ENCODE data around the gene MBTD1. TPM values are rescaled to one million over a fixed set of nuclear protein-coding genes. Genes with fewer than 3 reads are reported as not detected.

MBTD1 gene
- total RNA-seq, 1 experiment from 2014 or later, result 18.7 TPM

GRCh38 chr17:51161541-51161940 lies 98.3 kb downstream of the MBTD1 start:
- TF ChIP-seq EZH2 (IDR thresholded peaks at IDR 0.05; ENCODE audit: borderline replicate concordance, low read depth, low read length, poor library complexity, severe bottlenecking) (no peak), CTCF (conservative IDR thresholded peaks at IDR 0.05; ENCODE audit: low read depth, low read length) (no peak)
- BruUV-seq (replicated peaks), result no TSS peak
- ChIA-PET POLR2A (ENCODE audit: low non-redundant PET) (no interaction called here), CTCF (no interaction called here)
- no peak overlapping the region for H3K4me3 ChIP-seq (ENCODE audit: low read depth, low read length, poor library complexity, severe bottlenecking)
- DNase-seq (ENCODE audit: low spot score), result no peak
- H3K4me1 ChIP-seq (ENCODE audit: insufficient read depth, low read length, poor library complexity, severe bottlenecking), result peaks cover 6% of the 10 kb centered on the region
- H3K27ac ChIP-seq (ENCODE audit: low read depth, low read length, poor library complexity, severe bottlenecking), result no peak overlapping the region
- H3K9me3 ChIP-seq (ENCODE audit: low read depth, low read length, poor library complexity, severe bottlenecking), result no peaks in the 10 kb centered on the region
- intact Hi-C loops (cut with micrococcal nuclease; ENCODE audit: unreplicated experiment), result no loop called here
- H3K27me3 ChIP-seq (replicated peaks; ENCODE audit: insufficient read depth, low read depth, low read length, poor library complexity), result no peaks in the 10 kb centered on the region
- H3K36me3 ChIP-seq (ENCODE audit: insufficient read depth, low read length, poor library complexity, severe bottlenecking), result peaks cover 65% of the 10 kb centered on the region

GRCh38 chr17:51159604-51160003 lies 100.2 kb downstream of the MBTD1 start:
- intact Hi-C loops (cut with micrococcal nuclease; ENCODE audit: unreplicated experiment), result loop anchor here (10.0 kb wide), 2 partner anchors 375 to 445 kb away; partner anchors contain the start of gene LUC7L3
- CTCF ChIA-PET, result interaction anchor here (0.6 kb wide), 1 partner anchor 22 kb away, joined by 3 read pairs; no protein-coding TSS in a partner anchor
- no peak for DNase-seq (ENCODE audit: low spot score)
- peaks cover 8% of the 10 kb centered on the region for H3K4me1 ChIP-seq (ENCODE audit: insufficient read depth, low read length, poor library complexity, severe bottlenecking)
- no peak overlapping the region for H3K27ac ChIP-seq (ENCODE audit: low read depth, low read length, poor library complexity, severe bottlenecking)
- no peaks in the 10 kb centered on the region for H3K27me3 ChIP-seq (replicated peaks; ENCODE audit: insufficient read depth, low read depth, low read length, poor library complexity)
- H3K4me3 ChIP-seq (ENCODE audit: low read depth, low read length, poor library complexity, severe bottlenecking), result no peak overlapping the region
- peaks cover 74% of the 10 kb centered on the region for H3K36me3 ChIP-seq (ENCODE audit: insufficient read depth, low read length, poor library complexity, severe bottlenecking)
- POLR2A ChIA-PET (ENCODE audit: low non-redundant PET), result no interaction called here
- TF ChIP-seq EZH2 (IDR thresholded peaks at IDR 0.05; ENCODE audit: borderline replicate concordance, low read depth, low read length, poor library complexity, severe bottlenecking) (no peak), CTCF (conservative IDR thresholded peaks at IDR 0.05; ENCODE audit: low read depth, low read length) (no peak)
- H3K9me3 ChIP-seq (ENCODE audit: low read depth, low read length, poor library complexity, severe bottlenecking), result no peaks in the 10 kb centered on the region
- BruUV-seq (replicated peaks), result no TSS peak

- ChIA-PET CTCF (no interaction called here), POLR2A (ENCODE audit: low non-redundant PET) (no interaction called here)
- peaks cover 16% of the 10 kb centered on the region for H3K4me1 ChIP-seq (ENCODE audit: insufficient read depth, low read length, poor library complexity, severe bottlenecking)
- no TSS peak for BruUV-seq (replicated peaks)
- TF ChIP-seq CTCF (conservative IDR thresholded peaks at IDR 0.05; ENCODE audit: low read depth, low read length) (no peak), EZH2 (IDR thresholded peaks at IDR 0.05; ENCODE audit: borderline replicate concordance, low read depth, low read length, poor library complexity, severe bottlenecking) (no peak)
- H3K27ac ChIP-seq (ENCODE audit: low read depth, low read length, poor library complexity, severe bottlenecking), result no peak overlapping the region
- no peaks in the 10 kb centered on the region for H3K9me3 ChIP-seq (ENCODE audit: low read depth, low read length, poor library complexity, severe bottlenecking)
- no peak for DNase-seq (ENCODE audit: low spot score)
- peaks cover 47% of the 10 kb centered on the region for H3K36me3 ChIP-seq (ENCODE audit: insufficient read depth, low read length, poor library complexity, severe bottlenecking)
- peak overlapping the region; percentile 62 for H3K4me3 ChIP-seq (ENCODE audit: low read depth, low read length, poor library complexity, severe bottlenecking)
- H3K27me3 ChIP-seq (replicated peaks; ENCODE audit: insufficient read depth, low read depth, low read length, poor library complexity), result no peaks in the 10 kb centered on the region
- intact Hi-C loops (cut with micrococcal nuclease; ENCODE audit: unreplicated experiment), result loop anchor here (10.0 kb wide), 2 partner anchors 371 to 441 kb away; partner anchors contain the start of gene LUC7L3
These were observed 104.4 kb downstream of the MBTD1 start for GRCh38 chr17:51155416-51155815.
